Cerebellar nuclear complex (tissue), 1 donor: Measurements from ENCODE around the gene RIOK3.

Experiments used
- DNase-seq, 2 experiments: peaks; one replicate each; lab custom pipeline; 2025; lab: John Stamatoyannopoulos, UW

RIOK3 gene

GRCh38 chr18:23530195-23530594 lies 77.1 kb downstream of the RIOK3 start:
- DNase-seq, result no peak

GRCh38 chr18:23531912-23532311 lies 78.8 kb downstream of the RIOK3 start:
- no peak for DNase-seq
